CD4-positive, alpha-beta T cell treated with Interleukin-1 beta for 1 hour (primary cell): ENCODE data around the gene PCDHGA4.
"Not testable (repeated sequence)": the region's sequence is repeated elsewhere in the genome, so short reads cannot be mapped to it uniquely, and the experiment has no call there.

Experiments
- DNase-seq, 2 donors: peaks; one replicate each; pipeline ENCODE4 v3.0.0-alpha.2; 2020 to 2022

PCDHGA4 gene

DNA sequence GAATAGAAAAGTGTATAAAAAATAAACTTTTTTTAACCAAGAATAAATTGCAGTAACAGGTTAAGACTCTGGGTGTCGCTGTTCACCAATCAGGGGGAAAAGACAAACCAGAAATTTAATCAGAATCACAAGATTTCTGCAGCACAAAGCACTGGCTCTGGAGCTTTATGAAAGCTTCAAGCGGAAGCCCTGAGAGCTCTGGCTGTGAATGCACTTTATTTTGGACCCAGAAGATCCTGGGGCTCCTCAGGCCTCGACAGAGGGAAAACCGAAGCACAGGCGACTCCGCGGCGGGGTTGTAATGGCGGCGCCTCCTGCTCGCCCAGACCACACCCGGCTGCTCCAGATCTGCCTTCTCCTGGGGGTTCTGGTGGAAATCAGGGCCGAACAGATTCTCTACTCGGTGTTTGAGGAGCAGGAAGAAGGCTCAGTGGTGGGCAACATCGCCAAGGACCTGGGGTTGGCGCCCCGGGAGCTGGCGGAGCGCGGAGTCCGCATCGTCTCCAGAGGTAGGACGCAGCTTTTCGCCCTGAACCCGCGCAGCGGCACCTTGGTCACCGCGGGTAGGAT lies at the start of gene PCDHGA4:
TSS of gene PCDHGA4 (plus strand) at position 122 of the 570 bp plus-strand sequence. CDS start at position 209, 87 bp downstream.
- DNase-seq: peak in 1 of 2 donors; percentile 16

- no peak for DNase-seq
Measured at GRCh38 chr5:141306630-141307029, 48.2 kb upstream of the PCDHGA4 start.

GRCh38 chr5:141313711-141314110 lies 41.1 kb upstream of the PCDHGA4 start:
- no peak for DNase-seq

DNA sequence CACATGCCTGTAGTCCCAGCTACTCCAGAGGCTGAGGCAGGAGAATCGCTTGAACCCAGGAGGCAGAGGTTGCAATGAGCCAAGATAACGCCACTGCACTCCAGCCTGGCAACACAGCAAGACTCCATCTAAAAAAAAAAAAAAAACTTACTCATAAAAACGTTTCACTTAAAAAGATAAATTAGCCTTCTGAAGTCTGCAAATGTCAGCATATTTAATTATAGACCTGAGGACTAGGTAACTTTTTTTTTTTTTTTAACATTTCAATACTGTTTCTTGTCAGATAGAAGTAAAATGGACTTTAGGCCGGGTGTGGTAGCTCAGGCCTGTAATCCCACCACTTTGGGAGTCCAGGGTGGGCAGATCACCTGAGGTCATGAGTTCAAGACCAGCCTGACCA lies 37.9 kb upstream of the PCDHGA4 start:
- not testable (repeated sequence) for DNase-seq

DNA sequence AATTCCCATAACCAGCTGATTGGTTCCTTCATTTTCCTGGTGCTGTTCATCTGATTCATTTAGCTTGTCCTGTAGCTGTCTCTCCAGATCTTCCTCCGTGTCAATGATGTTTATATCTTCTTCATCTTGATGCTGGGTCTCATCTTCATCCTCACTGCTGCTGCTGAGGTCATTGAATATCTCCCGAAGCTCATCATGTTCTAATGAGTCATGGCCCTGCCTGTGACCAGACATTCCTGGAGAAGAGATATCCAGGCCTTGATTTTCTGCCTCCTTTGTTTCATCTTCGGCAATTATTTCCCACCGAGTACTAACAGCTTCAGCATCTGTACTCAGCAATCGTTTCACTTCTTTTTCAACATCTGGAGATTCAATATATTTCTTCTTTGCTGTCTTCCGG lies 35.6 kb upstream of the PCDHGA4 start:
- no peak for DNase-seq

DNA sequence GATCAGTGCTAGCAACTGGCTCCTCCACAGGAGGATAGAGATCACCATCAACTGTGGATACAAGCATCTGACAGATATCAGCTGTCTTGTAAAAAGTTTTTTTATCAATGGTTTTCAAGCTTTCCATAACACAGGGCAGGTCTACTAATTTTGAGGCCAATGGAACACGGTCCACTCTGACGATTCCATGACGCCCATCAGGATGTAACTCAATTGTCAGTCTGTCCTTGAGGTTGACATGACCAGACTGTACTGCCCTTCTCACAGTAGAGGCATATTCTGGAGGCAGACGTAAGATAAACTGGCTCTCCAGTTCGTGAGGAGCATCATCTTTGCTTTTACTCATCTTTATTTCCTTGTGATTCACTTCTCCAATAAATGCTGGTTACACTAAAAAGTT lies 35.1 kb upstream of the PCDHGA4 start:
- no peak for DNase-seq

DNA sequence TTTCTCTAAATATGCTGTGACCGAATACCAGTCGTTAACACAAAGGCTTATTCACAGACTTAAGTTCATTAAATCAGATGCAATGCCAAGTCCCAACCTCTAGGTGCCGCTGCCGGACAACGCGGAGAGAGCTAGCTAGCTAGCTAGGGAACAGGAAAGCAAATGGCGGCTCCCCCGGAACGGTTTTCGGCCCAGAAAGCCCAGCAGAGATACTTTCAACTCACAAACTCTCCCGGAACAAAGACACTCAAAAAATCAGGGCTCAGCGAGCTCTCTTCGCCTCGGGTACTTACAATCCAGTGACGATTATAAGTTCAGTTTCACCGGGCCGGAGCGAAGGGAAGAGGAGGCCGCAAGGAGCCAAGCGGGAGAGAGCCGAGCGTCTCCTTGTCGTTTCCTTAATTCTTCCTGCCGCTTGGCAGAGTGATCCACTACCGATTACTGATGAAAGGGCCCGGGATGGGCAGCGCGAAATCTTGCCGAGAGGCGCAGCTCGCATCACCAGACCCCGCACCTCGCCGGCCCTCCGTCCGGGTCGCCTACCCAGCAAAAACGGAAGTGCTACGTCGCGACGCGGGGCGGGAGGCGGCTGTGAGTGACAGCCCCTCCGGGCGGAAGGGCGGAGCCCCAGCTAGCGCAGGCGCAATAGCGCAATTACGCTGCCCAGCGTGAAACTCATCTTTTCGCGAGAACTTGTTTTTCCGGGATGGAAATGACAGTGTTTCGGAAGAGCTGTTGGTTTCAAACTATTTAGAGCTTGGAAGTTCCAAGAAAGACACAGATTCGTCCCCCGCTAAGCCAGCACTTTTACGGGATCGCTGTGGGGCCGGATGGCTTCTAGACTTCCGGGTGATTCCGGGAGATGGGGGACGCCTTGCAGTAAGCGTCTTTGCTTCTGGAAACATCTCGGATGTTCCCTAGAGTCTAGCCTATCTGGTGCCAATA lies 34.3 kb upstream of the PCDHGA4 start, which contains the start of gene TAF7:
TSS of gene TAF7 (minus strand) at position 560 of the 945 bp plus-strand sequence. CDS start 740 bp downstream, outside the sequence.
- DNase-seq: peak; percentile 94

DNA sequence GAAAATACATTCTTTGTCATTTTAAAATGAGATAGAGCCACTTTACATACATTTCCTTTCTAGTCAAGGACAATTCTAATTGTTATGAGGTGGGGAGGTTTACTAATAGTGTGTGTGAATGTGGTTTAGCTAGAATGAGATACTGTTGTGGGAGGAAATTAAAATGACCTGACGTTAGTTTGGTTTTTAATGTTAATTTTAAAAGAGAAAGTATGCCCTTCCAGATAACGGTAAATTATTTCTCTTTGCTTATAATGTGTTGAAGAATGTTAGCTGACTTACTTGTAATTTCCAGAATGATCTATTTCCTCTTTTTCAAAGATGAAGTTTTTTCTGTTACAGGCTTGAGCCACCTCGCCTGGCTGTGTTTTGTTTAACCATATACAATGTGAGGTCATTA lies 32.6 kb upstream of the PCDHGA4 start:
- no peak for DNase-seq

DNA sequence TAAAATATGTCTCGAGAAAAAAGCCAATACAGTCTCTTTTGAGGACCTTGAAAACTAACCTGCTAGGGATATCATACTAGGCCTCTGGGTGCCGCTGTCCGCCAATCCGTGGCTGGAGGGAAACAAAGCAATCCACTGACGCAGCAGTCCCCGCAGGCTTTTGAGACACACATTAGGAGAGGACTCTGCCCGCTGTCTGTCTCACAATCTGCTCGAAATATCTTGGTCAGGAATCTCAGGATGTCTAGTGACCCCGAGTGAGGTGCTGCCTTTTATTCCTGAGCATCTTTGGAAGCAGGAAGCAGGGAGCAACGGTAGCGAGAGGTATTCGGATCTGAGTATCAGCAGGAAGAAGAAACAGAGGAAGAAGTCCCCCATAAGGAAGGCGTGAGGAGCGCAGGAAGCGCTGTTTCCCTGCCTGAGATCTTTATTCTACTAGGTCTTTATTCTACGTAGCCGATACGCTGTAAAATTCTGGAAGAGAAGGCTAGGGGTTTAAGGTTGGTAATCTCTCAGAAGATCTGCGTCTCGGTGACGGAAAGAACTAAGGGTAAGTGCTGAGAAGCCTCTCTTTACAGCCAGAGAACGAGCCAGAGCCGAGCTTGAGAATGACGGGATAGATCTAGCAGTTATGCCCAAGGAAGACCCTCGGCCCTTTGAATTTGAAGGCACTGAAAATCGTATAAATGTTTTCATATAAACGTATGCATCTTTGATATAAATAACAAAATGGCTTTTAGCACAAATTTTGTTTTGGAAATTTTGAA lies 28.6 kb upstream of the PCDHGA4 start:
- DNase-seq: peak; percentile 72 to 73

- DNase-seq: no peak
Measured at GRCh38 chr5:141328231-141328630, 26.6 kb upstream of the PCDHGA4 start.

DNA sequence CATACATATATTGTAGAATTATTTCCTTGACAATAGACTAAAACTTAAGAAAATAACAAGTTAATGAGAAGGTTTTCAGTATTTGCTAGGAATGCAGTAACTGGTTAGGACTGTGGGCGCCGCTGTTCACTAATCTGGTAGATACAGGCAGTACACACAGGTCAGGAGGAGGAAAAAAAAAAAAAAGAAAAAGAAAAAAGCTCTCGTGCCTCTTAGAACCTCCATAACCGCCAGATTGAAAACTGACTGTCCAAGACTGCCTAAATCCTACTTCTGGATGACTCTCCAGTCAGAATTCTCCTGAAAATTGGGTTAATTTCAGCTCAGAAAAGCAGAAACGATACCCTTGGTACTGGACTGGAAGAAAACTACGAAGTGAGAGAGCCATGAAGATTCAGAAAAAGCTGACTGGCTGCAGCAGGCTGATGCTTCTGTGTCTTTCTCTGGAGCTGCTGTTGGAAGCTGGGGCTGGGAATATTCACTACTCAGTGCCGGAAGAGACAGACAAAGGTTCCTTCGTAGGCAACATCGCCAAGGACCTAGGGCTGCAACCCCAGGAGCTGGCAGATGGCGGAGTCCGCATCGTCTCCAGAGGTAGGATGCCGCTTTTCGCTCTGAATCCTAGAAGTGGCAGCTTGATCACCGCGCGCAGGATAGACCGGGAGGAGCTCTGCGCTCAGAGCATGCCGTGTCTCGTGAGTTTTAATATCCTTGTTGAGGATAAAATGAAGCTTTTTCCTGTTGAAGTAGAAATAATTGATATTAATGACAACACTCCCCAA lies 24.3 kb upstream of the PCDHGA4 start, which contains the start of gene PCDHGA1:
TSS of gene PCDHGA1 (plus strand) at position 216 of the 782 bp plus-strand sequence.
- peak; percentile 16 to 31 for DNase-seq

DNA sequence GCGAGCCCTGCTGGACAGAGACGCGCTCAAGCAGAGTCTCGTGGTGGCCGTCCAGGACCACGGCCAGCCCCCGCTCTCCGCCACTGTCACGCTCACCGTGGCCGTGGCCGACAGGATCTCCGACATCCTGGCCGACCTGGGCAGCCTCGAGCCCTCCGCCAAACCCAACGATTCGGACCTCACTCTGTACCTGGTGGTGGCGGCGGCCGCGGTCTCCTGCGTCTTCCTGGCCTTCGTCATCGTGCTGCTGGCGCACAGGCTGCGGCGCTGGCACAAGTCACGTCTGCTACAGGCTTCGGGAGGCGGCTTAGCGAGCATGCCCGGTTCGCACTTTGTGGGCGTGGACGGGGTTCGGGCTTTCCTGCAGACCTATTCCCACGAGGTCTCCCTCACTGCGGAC lies 22.2 kb upstream of the PCDHGA4 start:
- DNase-seq: not testable (repeated sequence)

DNA sequence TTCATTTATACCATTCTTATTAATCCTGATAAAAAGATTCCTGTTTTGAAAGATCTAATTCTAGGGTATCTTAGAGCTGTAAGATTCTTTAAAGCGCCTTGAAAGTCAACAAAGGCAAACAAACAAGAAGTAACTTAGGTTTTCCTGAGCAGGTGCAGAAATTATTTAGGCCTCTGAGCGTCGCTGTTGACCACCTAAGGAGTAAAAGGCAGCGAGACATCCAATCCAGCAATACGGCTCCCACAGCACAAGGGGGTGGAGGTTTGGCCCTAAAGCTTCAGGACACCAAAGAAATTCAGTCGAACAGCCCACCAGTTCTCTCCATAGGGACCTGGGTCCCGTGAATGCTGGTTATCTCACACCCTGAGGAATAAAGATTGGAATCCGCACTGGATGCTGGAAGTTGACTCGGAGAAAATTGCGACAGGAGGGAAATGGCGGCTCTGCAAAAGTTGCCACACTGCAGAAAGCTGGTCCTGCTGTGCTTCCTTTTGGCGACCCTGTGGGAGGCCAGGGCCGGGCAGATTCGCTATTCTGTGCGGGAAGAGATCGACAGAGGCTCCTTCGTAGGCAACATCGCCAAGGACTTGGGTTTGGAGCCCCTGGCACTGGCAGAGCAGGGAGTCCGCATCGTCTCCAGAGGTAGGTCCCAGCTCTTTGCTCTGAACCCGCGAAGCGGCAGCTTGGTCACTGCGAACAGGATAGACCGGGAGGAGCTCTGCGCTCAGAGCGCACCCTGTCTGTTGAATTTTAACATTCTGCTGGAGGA lies 16.1 kb upstream of the PCDHGA4 start, which contains the start of gene PCDHGA2:
TSS of gene PCDHGA2 (plus strand) at position 223 of the 769 bp plus-strand sequence.
- no peak for DNase-seq

DNA sequence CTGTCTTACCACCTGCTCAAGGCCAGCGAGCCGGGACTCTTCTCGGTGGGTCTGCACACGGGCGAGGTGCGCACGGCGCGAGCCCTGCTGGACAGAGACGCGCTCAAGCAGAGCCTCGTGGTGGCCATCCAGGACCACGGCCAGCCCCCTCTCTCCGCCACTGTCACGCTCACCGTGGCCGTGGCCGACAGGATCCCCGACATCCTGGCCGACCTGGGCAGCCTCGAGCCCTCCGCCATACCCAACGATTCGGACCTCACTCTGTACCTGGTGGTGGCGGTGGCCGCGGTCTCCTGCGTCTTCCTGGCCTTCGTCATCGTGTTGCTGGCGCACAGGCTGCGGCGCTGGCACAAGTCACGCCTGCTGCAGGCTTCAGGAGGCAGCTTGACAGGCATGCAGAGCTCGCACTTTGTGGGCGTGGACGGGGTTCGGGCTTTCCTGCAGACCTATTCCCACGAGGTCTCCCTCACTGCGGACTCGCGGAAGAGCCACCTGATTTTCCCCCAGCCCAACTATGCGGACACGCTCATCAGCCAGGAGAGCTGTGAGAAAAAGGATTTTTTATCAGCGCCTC lies 14.0 kb upstream of the PCDHGA4 start:
- not testable (repeated sequence) for DNase-seq

DNA sequence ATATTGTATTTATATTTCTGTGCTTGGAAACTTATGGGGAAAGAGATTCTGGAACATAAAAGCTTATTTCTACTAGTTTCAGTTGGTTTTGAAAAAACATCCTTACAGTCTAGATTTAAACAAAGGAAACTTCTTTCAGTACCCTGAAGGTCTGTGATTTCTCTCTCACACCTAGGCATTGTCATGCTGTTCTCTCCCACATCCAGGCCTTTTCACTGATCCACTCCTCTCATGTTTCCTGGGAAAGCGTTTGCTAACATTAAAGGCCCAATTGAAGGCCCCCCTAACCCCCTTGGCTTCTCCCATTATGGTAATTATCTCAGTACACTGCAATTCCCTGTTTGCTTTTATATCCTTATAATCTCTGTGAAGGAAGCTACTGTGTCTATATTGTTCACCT lies 12.0 kb upstream of the PCDHGA4 start:
- no peak for DNase-seq

DNA sequence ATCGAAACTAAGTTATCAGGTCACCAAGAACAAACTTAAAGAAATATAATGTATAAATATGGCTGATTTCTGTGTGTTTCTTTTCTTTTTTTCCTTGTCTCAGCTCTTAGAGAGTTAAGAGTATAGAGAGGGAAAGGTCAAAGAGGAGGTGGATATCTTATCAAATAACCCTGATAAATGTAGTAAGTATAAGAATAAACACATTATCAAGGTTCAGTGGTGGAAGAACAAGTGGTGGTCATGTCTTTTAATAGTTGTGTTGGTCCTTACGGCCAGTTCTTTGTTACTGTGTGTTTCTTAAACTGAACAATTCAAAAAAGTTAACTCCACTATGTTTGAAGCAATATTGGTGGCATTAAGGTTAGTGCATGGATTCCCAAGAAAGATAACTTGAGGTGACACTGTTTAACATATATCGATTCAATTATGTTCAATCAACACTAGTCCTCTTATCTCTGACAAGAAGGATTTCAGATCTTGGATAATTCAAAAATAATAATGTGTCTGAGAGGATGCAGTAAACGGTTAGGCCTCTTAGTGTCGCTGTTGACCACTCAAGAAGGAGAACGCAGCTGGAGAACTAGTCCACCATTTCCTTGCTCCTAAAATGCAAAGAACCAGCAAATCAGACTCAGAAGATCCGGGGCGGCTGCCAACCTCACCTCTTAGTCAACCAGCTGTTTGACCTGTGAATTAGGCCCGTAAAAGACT lies 11.4 kb upstream of the PCDHGA4 start, which contains the start of gene PCDHGA3:
TSS of gene PCDHGA3 (plus strand) at position 588 of the 711 bp plus-strand sequence. CDS start 205 bp downstream, outside the sequence.
- DNase-seq: no peak

- no peak for DNase-seq
Measured at GRCh38 chr5:141343953-141344463, 10.8 kb upstream of the PCDHGA4 start.

DNA sequence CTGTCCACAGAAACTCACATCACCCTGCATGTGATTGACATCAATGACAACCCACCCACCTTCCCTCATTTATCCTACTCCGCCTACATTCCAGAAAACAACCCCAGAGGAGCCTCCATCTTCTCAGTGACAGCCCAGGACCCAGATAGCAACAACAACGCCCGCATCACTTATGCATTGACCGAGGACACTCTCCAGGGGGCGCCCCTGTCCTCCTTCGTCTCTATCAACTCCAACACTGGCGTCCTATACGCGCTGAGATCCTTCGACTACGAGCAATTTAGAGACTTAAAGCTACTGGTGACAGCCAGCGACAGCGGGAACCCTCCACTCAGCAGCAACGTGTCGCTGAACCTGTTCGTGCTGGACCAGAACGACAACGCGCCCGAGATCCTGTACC lies 9.5 kb upstream of the PCDHGA4 start:
- no peak for DNase-seq

- DNase-seq: not testable (repeated sequence)
Measured at GRCh38 chr5:141346017-141346416, 8.8 kb upstream of the PCDHGA4 start.
